A549 (cell line): ENCODE results near the gene GSG1L. TPM values are rescaled to one million over a fixed set of nuclear protein-coding genes. Genes with fewer than 3 reads are reported as not detected.

ENCODE experiments used
- ATAC-seq, 2 experiments: fragments of 200-7000 bp in 1 of 2; fragments of >200 bp in 1 of 2; cut with Nextera tagmentation in 1 of 2; cut with Tn5 transposase in 1 of 2; 3 replicates each; pipeline versions ENCODE4 v1.8.0 to v1.9.1; 2018 to 2020; ENCODE audit warnings: mild to moderate bottlenecking in 1 of 2, moderate library complexity in 1 of 2
- CTCF ChIA-PET: fragments of 300-600 bp; sonication (Branson Sonifier 250); formaldehyde crosslinking; extraction: SDS; loops from one replicate; lab custom pipeline; 2021; ENCODE audit warnings: antibody characterized with exemption, inconsistent platforms; lab: Yijun Ruan, JAX
- POLR2A ChIA-PET: fragments of 350-600 bp; formaldehyde crosslinking; extraction: SDS; loops from one replicate; lab custom pipeline; 2021; ENCODE audit warnings: antibody characterized with exemption, inconsistent platforms; lab: Yijun Ruan, JAX
- DNase-seq, 2 experiments: peaks; one replicate each; pipeline versions ENCODE4 v3.0.0 to v3.0.0-alpha.2; 2011 to 2016; ENCODE audit warnings: low read depth in 1 of 2, low spot score in 1 of 2
- FAIRE-seq: peaks from 2 replicates; lab custom pipeline; 2011; peaks lifted over from hg19 to GRCh38; lab: Jason Lieb, UNC
- H3K27ac ChIP-seq, 2 experiments: fragments of >200 bp; sonication (Bioruptor Twin); formaldehyde crosslinking; 3 replicates each; pipeline ENCODE4 v1.5.1; 2016 to 2017
- H3K4me1 ChIP-seq: fragments of >200 bp; sonication (Bioruptor Twin); formaldehyde crosslinking; 3 replicates; pipeline ENCODE4 v1.6.1; 2016
- H3K4me2 ChIP-seq: fragments of >200 bp; sonication (Bioruptor Twin); formaldehyde crosslinking; 3 replicates; pipeline ENCODE4 v1.6.1; 2016
- H3K4me3 ChIP-seq: fragments of >200 bp; sonication (Bioruptor Twin); formaldehyde crosslinking; 3 replicates; pipeline ENCODE4 v1.5.1; 2016
- H3K9me3 ChIP-seq: fragments of >200 bp; sonication (Bioruptor Twin); formaldehyde crosslinking; 3 replicates; pipeline ENCODE4 v1.6.1; 2016
- CBX8 ChIP-seq: fragments of 200-600 bp; sonication (generic); IDR thresholded peaks from 2 replicates; pipeline ENCODE4 v1.6.1; 2016
- CHD4 ChIP-seq: fragments of 200-600 bp; sonication (generic); IDR thresholded peaks from 2 replicates; pipeline ENCODE4 v1.6.1; 2016; ENCODE audit warnings: antibody characterized with exemption, mild to moderate bottlenecking, borderline replicate concordance
- E2F6 ChIP-seq: IDR thresholded peaks from 2 replicates; pipeline ENCODE4 v1.6.1; 2012; ENCODE audit warnings: low read depth, borderline replicate concordance
- ELK1 ChIP-seq: fragments of 150-350 bp; IDR thresholded peaks from 2 replicates; pipeline ENCODE4 v1.6.1; 2014; ENCODE audit warnings: low read depth, mild to moderate bottlenecking, low read length
- ESRRA ChIP-seq: fragments of 150-350 bp; IDR thresholded peaks from 2 replicates; pipeline ENCODE4 v1.6.1; 2014; ENCODE audit warnings: mild to moderate bottlenecking, low read length, borderline replicate concordance
- FOSB ChIP-seq: fragments of 250-450 bp; sonication (Bioruptor Pico); IDR thresholded peaks from 2 replicates; pipeline ENCODE4 v1.5.0; 2020; ENCODE audit warnings: mild to moderate bottlenecking, moderate library complexity
- FOXS1 ChIP-seq: fragments of 250-450 bp; sonication (Bioruptor Pico); IDR thresholded peaks from 2 replicates; pipeline ENCODE4 v1.5.0; 2020; ENCODE audit warnings: mild to moderate bottlenecking, moderate library complexity
- GATA3 ChIP-seq: IDR thresholded peaks from 2 replicates; pipeline ENCODE4 v1.6.1; 2012; ENCODE audit warnings: borderline replicate concordance
- KDM1A ChIP-seq: fragments of 200-600 bp; sonication (generic); IDR thresholded peaks from 2 replicates; pipeline ENCODE4 v1.6.1; 2016; ENCODE audit warnings: low read depth, mild to moderate bottlenecking
- MAX ChIP-seq: IDR thresholded peaks from 2 replicates; pipeline ENCODE4 v1.6.1; 2012
- MAZ ChIP-seq: fragments of 150-350 bp; IDR thresholded peaks from 2 replicates; pipeline ENCODE4 v1.6.1; 2014; ENCODE audit warnings: antibody characterized with exemption, low read depth, low read length, borderline replicate concordance
- NFE2L2 ChIP-seq: fragments of 150-350 bp; conservative IDR thresholded peaks from 2 replicates; pipeline ENCODE4 v1.6.1; 2014; ENCODE audit warnings: low read length
- POLR2AphosphoS2 ChIP-seq: conservative IDR thresholded peaks from 2 replicates; pipeline ENCODE4 v1.6.1; 2012; ENCODE audit warnings: low read length, improper control_type of control experiment, inconsistent platforms
- RAD21 ChIP-seq, 2 experiments: fragments of >200 bp in 1 of 2; sonication (Bioruptor Twin) in 1 of 2; formaldehyde crosslinking in 1 of 2; IDR thresholded peaks in 1 of 2; conservative IDR thresholded peaks in 1 of 2; 2 replicates in 1 of 2; 3 replicates in 1 of 2; pipeline ENCODE4 v1.6.1; 2012 to 2018; ENCODE audit warnings: inconsistent platforms in 1 of 2
- RFX5 ChIP-seq: fragments of 450-650 bp; IDR thresholded peaks from 2 replicates; pipeline ENCODE4 v1.7.1; 2014; ENCODE audit warnings: antibody characterized with exemption, mild to moderate bottlenecking, moderate library complexity
- SMC3 ChIP-seq: fragments of >200 bp; sonication (Bioruptor Twin); formaldehyde crosslinking; IDR thresholded peaks from 3 replicates; pipeline ENCODE4 v1.6.1; 2018; ENCODE audit warnings: inconsistent platforms
- TFCP2L1 ChIP-seq: fragments of 250-450 bp; sonication (Bioruptor Pico); IDR thresholded peaks from 2 replicates; pipeline ENCODE4 v1.5.0; 2021; ENCODE audit warnings: mild to moderate bottlenecking
- TP53 ChIP-seq: fragments of 250-450 bp; sonication (Bioruptor Pico); IDR thresholded peaks from 2 replicates; pipeline ENCODE4 v1.5.0; 2021; ENCODE audit warnings: mild to moderate bottlenecking, moderate library complexity
- ZC3H11A ChIP-seq: fragments of 450-650 bp; IDR thresholded peaks from 2 replicates; pipeline ENCODE4 v1.6.1; 2014; ENCODE audit warnings: antibody characterized with exemption, mild to moderate bottlenecking
- ZFP36 ChIP-seq: fragments of 450-650 bp; IDR thresholded peaks from 2 replicates; pipeline ENCODE4 v1.6.1; 2014; ENCODE audit warnings: borderline replicate concordance; ENCODE audit not compliant: partially characterized antibody
- WGBS: methylation state at CpG from one replicate; pipeline ENCODE4 v1.1.6; 2017; ENCODE audit errors: missing lambda C conversion rate; 5-methylcytosine and 5-hydroxymethylcytosine counted together
- polyA plus RNA-seq, 4 experiments: library from polyadenylated mRNA; depleted of rRNA in 3 of 4; stranded (reverse); fragments of >200 nt; fragmentation: RNase III in 1 of 4; extraction: RNeasy Plus Mini Kit Qiagen cat#74134 plus additional on column Dnase treatment in 1 of 4; gene quantifications; 2 replicates in 3 of 4; 3 replicates in 1 of 4; pipeline ENCODE4 v1.2.3, GENCODE V29; 2011 to 2017
- TF ChIP-seq, protein P1 (sequence below): fragments of >200 bp; sonication (Bioruptor Twin); formaldehyde crosslinking; IDR thresholded peaks from 2 replicates; pipeline ENCODE4 v1.6.1; 2016

The GSG1L gene
- polyA plus RNA-seq, 2 of the 4 experiments (the other 2 are of a cell fraction), result not detected

- H3K4me2 ChIP-seq, result no peak overlapping the region
- FAIRE-seq (no peak), ATAC-seq (no peak), DNase-seq (no peak)
- H3K27ac ChIP-seq, result no peak overlapping the region
- no peak overlapping the region for H3K4me3 ChIP-seq
- ChIA-PET POLR2A (no interaction called here), CTCF (interaction anchor here (1.3 to 1.8 kb wide), 3 partner anchors 13 to 183 kb away, joined by 4 to 6 read pairs (median 4); no protein-coding TSS in a partner anchor)
- TF ChIP-seq E2F6, result no peak
- no peak for TF ChIP-seq CBX8
- TF ChIP-seq, protein P1, sequence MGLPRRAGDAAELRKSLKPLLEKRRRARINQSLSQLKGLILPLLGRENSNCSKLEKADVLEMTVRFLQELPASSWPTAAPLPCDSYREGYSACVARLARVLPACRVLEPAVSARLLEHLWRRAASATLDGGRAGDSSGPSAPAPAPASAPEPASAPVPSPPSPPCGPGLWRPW, result no peak
- TF ChIP-seq ZFP36, result no peak
- TF ChIP-seq POLR2AphosphoS2, result no peak
- no peak for TF ChIP-seq RFX5
- no peak for TF ChIP-seq TFCP2L1 (CRISPR knock-in tag)
- TF ChIP-seq ESRRA, result no peak
- TF ChIP-seq MAZ, result no peak
- TF ChIP-seq TP53 (CRISPR knock-in tag), result no peak
- no peak for TF ChIP-seq ELK1
- TF ChIP-seq KDM1A, result no peak
- TF ChIP-seq FOSB, result no peak
- no peak for TF ChIP-seq RAD21 (conservative IDR thresholded peaks at IDR 0.05 in 1 of 2, IDR thresholded peaks at IDR 0.05 in 1 of 2)
- TF ChIP-seq SMC3, result no peak
- no peak for TF ChIP-seq GATA3
- no peak for TF ChIP-seq CHD4
- TF ChIP-seq NFE2L2, result no peak
- TF ChIP-seq MAX, result no peak
- 46% methylated on average over 11 of the region's 11 CpGs for WGBS
- H3K4me1 ChIP-seq, result no peaks in the 10 kb centered on the region
- no peaks in the 10 kb centered on the region for H3K9me3 ChIP-seq
These were observed 240.5 kb downstream of the GSG1L start for GRCh38 chr16:27822996-27823395.

- DNase-seq (no peak), FAIRE-seq (no peak), ATAC-seq (no peak)
- Histone ChIP-seq H3K27ac (no peak overlapping the region), H3K4me1 (no peaks in the 10 kb centered on the region), H3K4me3 (no peak overlapping the region), H3K4me2 (no peak overlapping the region), H3K9me3 (no peaks in the 10 kb centered on the region)
- POLR2A ChIA-PET, result no interaction called here
- 14% methylated on average over 7 of the region's 7 CpGs for WGBS
- CTCF ChIA-PET, result interaction anchor here (1.7 to 1.8 kb wide), 2 partner anchors 12 to 20 kb away, joined by 4 to 6 read pairs; no protein-coding TSS in a partner anchor
- TF ChIP-seq GATA3 (no peak), FOXS1 (no peak), ZC3H11A (no peak), TFCP2L1 (CRISPR knock-in tag) (no peak), ELK1 (no peak)
- TF ChIP-seq, protein P1, result no peak
These were observed 241.0 kb downstream of the GSG1L start for GRCh38 chr16:27822529-27822928.
